ENCODE measurements around the gene PKDREJ.

DNA sequence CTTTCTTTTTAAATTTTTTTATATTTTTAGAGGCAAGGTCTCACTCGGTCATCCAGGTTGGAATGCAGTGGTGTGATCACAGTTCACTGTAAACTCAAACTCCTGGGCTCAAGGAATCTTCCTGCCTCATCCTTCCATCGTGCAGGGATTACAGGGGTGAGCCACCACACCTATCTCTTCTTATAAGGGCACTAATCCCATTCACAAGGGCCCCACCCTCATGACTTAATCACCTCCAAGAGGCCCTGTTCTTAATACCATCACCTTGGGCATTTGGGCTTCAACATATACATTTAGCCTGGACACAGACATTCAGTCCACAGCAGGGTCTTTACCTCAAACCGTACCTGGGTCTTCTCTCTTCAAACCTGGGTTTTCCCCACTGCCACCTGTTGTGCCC is 29.0 kb upstream of the PKDREJ start:
- TF ChIP-seq POLR2A (IDR thresholded peaks at IDR 0.05; ENCODE audit: borderline replicate concordance, extremely low read depth, insufficient read depth, insufficient read length): no peak
- TF ChIP-seq, protein P1, sequence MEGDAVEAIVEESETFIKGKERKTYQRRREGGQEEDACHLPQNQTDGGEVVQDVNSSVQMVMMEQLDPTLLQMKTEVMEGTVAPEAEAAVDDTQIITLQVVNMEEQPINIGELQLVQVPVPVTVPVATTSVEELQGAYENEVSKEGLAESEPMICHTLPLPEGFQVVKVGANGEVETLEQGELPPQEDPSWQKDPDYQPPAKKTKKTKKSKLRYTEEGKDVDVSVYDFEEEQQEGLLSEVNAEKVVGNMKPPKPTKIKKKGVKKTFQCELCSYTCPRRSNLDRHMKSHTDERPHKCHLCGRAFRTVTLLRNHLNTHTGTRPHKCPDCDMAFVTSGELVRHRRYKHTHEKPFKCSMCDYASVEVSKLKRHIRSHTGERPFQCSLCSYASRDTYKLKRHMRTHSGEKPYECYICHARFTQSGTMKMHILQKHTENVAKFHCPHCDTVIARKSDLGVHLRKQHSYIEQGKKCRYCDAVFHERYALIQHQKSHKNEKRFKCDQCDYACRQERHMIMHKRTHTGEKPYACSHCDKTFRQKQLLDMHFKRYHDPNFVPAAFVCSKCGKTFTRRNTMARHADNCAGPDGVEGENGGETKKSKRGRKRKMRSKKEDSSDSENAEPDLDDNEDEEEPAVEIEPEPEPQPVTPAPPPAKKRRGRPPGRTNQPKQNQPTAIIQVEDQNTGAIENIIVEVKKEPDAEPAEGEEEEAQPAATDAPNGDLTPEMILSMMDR (IDR thresholded peaks at IDR 0.05 in 2 of 3, conservative IDR thresholded peaks at IDR 0.05 in 1 of 3; ENCODE audit: borderline replicate concordance in 1 of 3, insufficient read depth in 1 of 3, low read depth in 2 of 3, low read length in 2 of 3): no peak
- no peak for TF ChIP-seq TCF7L2 (IDR thresholded peaks at IDR 0.05; ENCODE audit: borderline replicate concordance, extremely low read depth, insufficient read depth, insufficient read length)
- TF ChIP-seq ZFX (IDR thresholded peaks at IDR 0.05): no peak
- no peak for TF ChIP-seq SIN3A (IDR thresholded peaks at IDR 0.05; ENCODE audit: low read depth)
- TF ChIP-seq POLR2AphosphoS5 (IDR thresholded peaks at IDR 0.05; ENCODE audit: low read depth, low read length): no peak
- no peak for TF ChIP-seq EZH2 (IDR thresholded peaks at IDR 0.05)
- no peak for TF ChIP-seq YY1 (IDR thresholded peaks at IDR 0.05; ENCODE audit: extremely low read depth, insufficient replicate concordance, low read depth, low read length)
- TF ChIP-seq, protein P2, sequence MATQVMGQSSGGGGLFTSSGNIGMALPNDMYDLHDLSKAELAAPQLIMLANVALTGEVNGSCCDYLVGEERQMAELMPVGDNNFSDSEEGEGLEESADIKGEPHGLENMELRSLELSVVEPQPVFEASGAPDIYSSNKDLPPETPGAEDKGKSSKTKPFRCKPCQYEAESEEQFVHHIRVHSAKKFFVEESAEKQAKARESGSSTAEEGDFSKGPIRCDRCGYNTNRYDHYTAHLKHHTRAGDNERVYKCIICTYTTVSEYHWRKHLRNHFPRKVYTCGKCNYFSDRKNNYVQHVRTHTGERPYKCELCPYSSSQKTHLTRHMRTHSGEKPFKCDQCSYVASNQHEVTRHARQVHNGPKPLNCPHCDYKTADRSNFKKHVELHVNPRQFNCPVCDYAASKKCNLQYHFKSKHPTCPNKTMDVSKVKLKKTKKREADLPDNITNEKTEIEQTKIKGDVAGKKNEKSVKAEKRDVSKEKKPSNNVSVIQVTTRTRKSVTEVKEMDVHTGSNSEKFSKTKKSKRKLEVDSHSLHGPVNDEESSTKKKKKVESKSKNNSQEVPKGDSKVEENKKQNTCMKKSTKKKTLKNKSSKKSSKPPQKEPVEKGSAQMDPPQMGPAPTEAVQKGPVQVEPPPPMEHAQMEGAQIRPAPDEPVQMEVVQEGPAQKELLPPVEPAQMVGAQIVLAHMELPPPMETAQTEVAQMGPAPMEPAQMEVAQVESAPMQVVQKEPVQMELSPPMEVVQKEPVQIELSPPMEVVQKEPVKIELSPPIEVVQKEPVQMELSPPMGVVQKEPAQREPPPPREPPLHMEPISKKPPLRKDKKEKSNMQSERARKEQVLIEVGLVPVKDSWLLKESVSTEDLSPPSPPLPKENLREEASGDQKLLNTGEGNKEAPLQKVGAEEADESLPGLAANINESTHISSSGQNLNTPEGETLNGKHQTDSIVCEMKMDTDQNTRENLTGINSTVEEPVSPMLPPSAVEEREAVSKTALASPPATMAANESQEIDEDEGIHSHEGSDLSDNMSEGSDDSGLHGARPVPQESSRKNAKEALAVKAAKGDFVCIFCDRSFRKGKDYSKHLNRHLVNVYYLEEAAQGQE (IDR thresholded peaks at IDR 0.05; ENCODE audit: low read depth): no peak
- no peak for TF ChIP-seq SP1 (IDR thresholded peaks at IDR 0.05; ENCODE audit: low read depth)
- no peak for TF ChIP-seq EZH2phosphoT487 (IDR thresholded peaks at IDR 0.05; ENCODE audit: borderline replicate concordance)
- TF ChIP-seq FOSL1 (IDR thresholded peaks at IDR 0.05; ENCODE audit: low read depth): no peak
- TF ChIP-seq, protein P3, sequence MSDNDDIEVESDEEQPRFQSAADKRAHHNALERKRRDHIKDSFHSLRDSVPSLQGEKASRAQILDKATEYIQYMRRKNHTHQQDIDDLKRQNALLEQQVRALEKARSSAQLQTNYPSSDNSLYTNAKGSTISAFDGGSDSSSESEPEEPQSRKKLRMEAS (IDR thresholded peaks at IDR 0.05): no peak
